GM23248 (cell line): ENCODE data around the gene IGF2BP2. TPM values are rescaled to one million over a fixed set of nuclear protein-coding genes. Genes with fewer than 3 reads are reported as not detected.

Source experiments
- DNase-seq: peaks from one replicate; pipeline ENCODE4 v3.0.0-alpha.2; 2015
- H2AFZ ChIP-seq: fragments of 200-600 bp; sonication (generic); 2 replicates; pipeline ENCODE4 v1.6.1; 2016; ENCODE audit warnings: antibody characterized with exemption
- H3F3A ChIP-seq: fragments of 200-600 bp; sonication (generic); 2 replicates; pipeline ENCODE4 v1.6.1; 2016; ENCODE audit warnings: mild to moderate bottlenecking, antibody characterized with exemption, mixed run types; ENCODE audit not compliant: insufficient read depth
- H3K27ac ChIP-seq: fragments of 200-600 bp; sonication (generic); 2 replicates; pipeline ENCODE4 v1.5.1; 2016; ENCODE audit warnings: mild to moderate bottlenecking
- H3K27me3 ChIP-seq: fragments of 200-600 bp; sonication (generic); replicated peaks from 2 replicates; pipeline ENCODE4 v1.6.1; 2016; ENCODE audit warnings: mild to moderate bottlenecking; ENCODE audit not compliant: insufficient read depth
- H3K36me3 ChIP-seq: fragments of 200-600 bp; sonication (generic); 2 replicates; pipeline ENCODE4 v1.6.1; 2016; ENCODE audit warnings: low read depth, mild to moderate bottlenecking
- H3K4me1 ChIP-seq: fragments of 200-600 bp; sonication (generic); 2 replicates; pipeline ENCODE4 v1.6.1; 2016; ENCODE audit warnings: mild to moderate bottlenecking; ENCODE audit not compliant: insufficient read depth
- H3K4me2 ChIP-seq: fragments of 200-600 bp; sonication (generic); one replicate; pipeline ENCODE4 v1.6.1; 2016; ENCODE audit warnings: mild to moderate bottlenecking; ENCODE audit not compliant: unreplicated experiment
- H3K4me3 ChIP-seq: fragments of 200-600 bp; sonication (generic); 2 replicates; pipeline ENCODE4 v1.5.1; 2016; ENCODE audit warnings: mild to moderate bottlenecking
- H3K79me2 ChIP-seq: fragments of 200-600 bp; sonication (generic); 2 replicates; pipeline ENCODE4 v1.6.1; 2016; ENCODE audit warnings: mild to moderate bottlenecking; ENCODE audit not compliant: insufficient read depth
- H3K9ac ChIP-seq: fragments of 200-600 bp; sonication (generic); 2 replicates; pipeline ENCODE4 v1.6.1; 2016; ENCODE audit warnings: mild to moderate bottlenecking
- H3K9me2 ChIP-seq: fragments of 200-600 bp; sonication (generic); 2 replicates; pipeline ENCODE4 v1.6.1; 2016; ENCODE audit warnings: mixed run types, mild to moderate bottlenecking, moderate library complexity; ENCODE audit not compliant: insufficient read depth
- H3K9me3 ChIP-seq: fragments of 200-600 bp; sonication (generic); one replicate; pipeline ENCODE4 v1.6.1; 2017; ENCODE audit warnings: low read depth
- H4K20me1 ChIP-seq: fragments of 200-600 bp; sonication (generic); 2 replicates; pipeline ENCODE4 v1.6.0; 2016; ENCODE audit not compliant: insufficient read depth
- EZH2 ChIP-seq: fragments of 200-600 bp; sonication (generic); IDR thresholded peaks from 2 replicates; pipeline ENCODE4 v1.6.1; 2018; ENCODE audit warnings: antibody characterized with exemption, mild to moderate bottlenecking; ENCODE audit not compliant: insufficient read depth, poor library complexity, severe bottlenecking
- EZH2phosphoT487 ChIP-seq: fragments of 200-600 bp; sonication (generic); IDR thresholded peaks from 2 replicates; pipeline ENCODE4 v1.6.1; 2018; ENCODE audit warnings: antibody characterized with exemption, moderate library complexity, mild to moderate bottlenecking, low read depth; ENCODE audit not compliant: insufficient read depth
- WGBS, 2 experiments: methylation state at CpG; one replicate each; pipeline ENCODE4 v1.1.6; 2015 to 2017; ENCODE audit warnings: low lambda C conversion rate in 2 of 2, low coverage in 1 of 2; ENCODE audit errors: missing lambda C conversion rate in 2 of 2; 5-methylcytosine and 5-hydroxymethylcytosine counted together
- in situ Hi-C: fragments of 300-500 bp; cut with MboI; formaldehyde crosslinking; loops from 2 replicates; pipeline ENCODE4 v1.15.0; 2020
- polyA plus RNA-seq: library from polyadenylated mRNA; unstranded; fragments of >200 nt; fragmentation: Nextera tagmentation; extraction: Ambion mirVana; gene quantifications from 2 replicates; pipeline ENCODE4 v1.2.1, GENCODE V29; 2016
- total RNA-seq: library from RNA; depleted of rRNA; stranded (reverse); fragments of >200 nt; shearing (Covaris generic); gene quantifications from 2 replicates; pipeline ENCODE4 v1.2.3, GENCODE V29; 2014; rRNA removed

The IGF2BP2 gene
- total RNA-seq = 60.6 and 86.0 TPM in 2 replicates
- 62.5 and 64.2 TPM in 2 replicates for polyA plus RNA-seq

- no peaks in the 10 kb centered on the region for H3K9me3 ChIP-seq
- no peaks in the 10 kb centered on the region for H4K20me1 ChIP-seq
- in situ Hi-C loops = no loop called here
- H3K9me2 ChIP-seq = no peaks in the 10 kb centered on the region
- peak; percentile 92 for DNase-seq
- 0 out of 2 replicates have a peak, but pooled peaks cover 4% of the 10 kb centered on the region for H3K36me3 ChIP-seq
- TF ChIP-seq EZH2phosphoT487 (no peak), EZH2 (no peak)
- peak within 1 kb of the TSS; percentile 93 for H3K4me2 ChIP-seq
- H3K9ac ChIP-seq = peak within 1 kb of the TSS; percentile 98
- peaks cover 24% of the 10 kb centered on the region for H3F3A ChIP-seq
- peak within 1 kb of the TSS; percentile 95 for H3K4me3 ChIP-seq
- 1 to 2% methylated on average over 31 to 74 of the region's 96 CpGs for WGBS, 2 experiments
- H2AFZ ChIP-seq = peak within 1 kb of the TSS; percentile 76
- peaks cover 15% of the 10 kb centered on the region for H3K4me1 ChIP-seq
- no peaks in the 10 kb centered on the region for H3K27me3 ChIP-seq
- peak within 1 kb of the TSS; percentile 86 for H3K27ac ChIP-seq
- H3K79me2 ChIP-seq = peaks cover 66% of the 10 kb centered on the region
Measured at GRCh38 chr3:185825006-185825638, at the start of gene IGF2BP2. Gene IGF2BP2, minus strand, starts transcription at chr3:185825042. Its CDS starts 82 bp downstream, at chr3:185824960.

- no peak overlapping the region for H3K4me3 ChIP-seq
- DNase-seq = no peak
- H2AFZ ChIP-seq = no peak overlapping the region
- H3K9me2 ChIP-seq = no peaks in the 10 kb centered on the region
- no peaks in the 10 kb centered on the region for H4K20me1 ChIP-seq
- H3K27me3 ChIP-seq = no peaks in the 10 kb centered on the region
- no peaks in the 10 kb centered on the region for H3F3A ChIP-seq
- H3K79me2 ChIP-seq = no peaks in the 10 kb centered on the region
- 44 to 53% methylated on average over 9 of the region's 9 CpGs for WGBS, 2 experiments
- H3K27ac ChIP-seq = no peak overlapping the region
- no peaks in the 10 kb centered on the region for H3K9me3 ChIP-seq
- no peak overlapping the region for H3K9ac ChIP-seq
- no peak for TF ChIP-seq EZH2
- TF ChIP-seq EZH2phosphoT487 = no peak
- no peaks in the 10 kb centered on the region for H3K36me3 ChIP-seq
- H3K4me2 ChIP-seq = no peak overlapping the region
- no peaks in the 10 kb centered on the region for H3K4me1 ChIP-seq
- in situ Hi-C loops = no loop called here
Measured at GRCh38 chr3:185874119-185874518, 49.3 kb upstream of the IGF2BP2 start.

- Histone ChIP-seq H2AFZ (no peak overlapping the region), H3K9ac (no peak overlapping the region), H3K9me2 (no peaks in the 10 kb centered on the region), H3K4me3 (no peak overlapping the region), H4K20me1 (no peaks in the 10 kb centered on the region), H3K9me3 (no peaks in the 10 kb centered on the region), H3K27me3 (no peaks in the 10 kb centered on the region; the same call in 1 of the 2 replicates), H3K27ac (no peak overlapping the region), H3F3A (no peaks in the 10 kb centered on the region), H3K79me2 (no peaks in the 10 kb centered on the region), H3K4me2 (no peak overlapping the region), H3K36me3 (no peaks in the 10 kb centered on the region), H3K4me1 (no peaks in the 10 kb centered on the region)
- no peak for DNase-seq
- TF ChIP-seq EZH2 (no peak), EZH2phosphoT487 (no peak)
- WGBS, 2 experiments = 61 to 68% methylated on average over 2 of the region's 2 CpGs
- in situ Hi-C loops = no loop called here
Measured at GRCh38 chr3:185867650-185868049, 42.8 kb upstream of the IGF2BP2 start.

- Histone ChIP-seq H3F3A (no peaks in the 10 kb centered on the region), H3K79me2 (no peaks in the 10 kb centered on the region), H3K27ac (no peak overlapping the region), H3K4me3 (no peak overlapping the region), H3K9me2 (no peaks in the 10 kb centered on the region), H3K4me2 (no peak overlapping the region), H2AFZ (no peak overlapping the region), H3K36me3 (no peaks in the 10 kb centered on the region), H3K27me3 (no peaks in the 10 kb centered on the region; the same call in 1 of the 2 replicates), H3K9me3 (no peaks in the 10 kb centered on the region), H3K4me1 (no peaks in the 10 kb centered on the region), H4K20me1 (no peaks in the 10 kb centered on the region), H3K9ac (no peak overlapping the region)
- TF ChIP-seq EZH2phosphoT487 = no peak
- no peak for TF ChIP-seq EZH2
- no peak for DNase-seq
- in situ Hi-C loops = no loop called here
Measured at GRCh38 chr3:185866995-185867394, 42.2 kb upstream of the IGF2BP2 start.
